OCI-M1 (cell line): ENCODE measurements around the gene SH2D4B.
A peak's percentile ranks its signal among the peaks of the same experiment; 100 is the strongest.
"Not testable (repeated sequence)": the region's sequence is repeated elsewhere in the genome, so short reads cannot be mapped to it uniquely, and the experiment has no call there.

Source experiments
- DNase-seq: peaks from one replicate; lab custom pipeline; 2025; lab: John Stamatoyannopoulos, UW

Gene SH2D4B

GRCh38 chr10:80524190-80524909, 13.4 kb upstream of the SH2D4B start:
- no peak for DNase-seq

GRCh38 chr10:80526218-80526617, 11.5 kb upstream of the SH2D4B start:
- DNase-seq: no peak

- DNase-seq: no peak
These were observed 11.0 kb upstream of the SH2D4B start for GRCh38 chr10:80526742-80527141.

- DNase-seq: no peak
These were observed 9.5 kb upstream of the SH2D4B start for GRCh38 chr10:80528185-80528700.

GRCh38 chr10:80528901-80529300, 8.8 kb upstream of the SH2D4B start:
- DNase-seq: no peak

- DNase-seq: no peak
These were observed 8.1 kb upstream of the SH2D4B start for GRCh38 chr10:80529604-80530003.

- peak; percentile 20 for DNase-seq
These were observed 7.5 kb upstream of the SH2D4B start for GRCh38 chr10:80530251-80530650.

GRCh38 chr10:80530816-80531215, 6.9 kb upstream of the SH2D4B start:
- DNase-seq: no peak

GRCh38 chr10:80532571-80532970, 5.1 kb upstream of the SH2D4B start:
- no peak for DNase-seq

GRCh38 chr10:80534059-80534458, 3.6 kb upstream of the SH2D4B start:
- not testable (repeated sequence) for DNase-seq

- not testable (repeated sequence) for DNase-seq
These were observed 3.1 kb upstream of the SH2D4B start for GRCh38 chr10:80534646-80535045.

- peak; percentile 90 for DNase-seq
These were observed 1.9 kb upstream of the SH2D4B start for GRCh38 chr10:80535671-80536360.

GRCh38 chr10:80536361-80536835, 1.3 kb upstream of the SH2D4B start:
- no peak for DNase-seq

GRCh38 chr10:80537086-80537735, 491 bp upstream of the SH2D4B start:
- no peak for DNase-seq

GRCh38 chr10:80538481-80539185, 931 bp downstream of the SH2D4B start:
- DNase-seq: no peak

GRCh38 chr10:80539421-80540031, 1.8 kb downstream of the SH2D4B start:
- DNase-seq: no peak

- no peak for DNase-seq
These were observed 2.4 kb downstream of the SH2D4B start for GRCh38 chr10:80540136-80540535.

GRCh38 chr10:80540618-80540980, 2.9 kb downstream of the SH2D4B start:
- no peak for DNase-seq

- DNase-seq: no peak
These were observed 3.5 kb downstream of the SH2D4B start for GRCh38 chr10:80540981-80541750.

- DNase-seq: no peak
These were observed 4.4 kb downstream of the SH2D4B start for GRCh38 chr10:80542053-80542452.
